ENCODE data around the gene PPP3CA.

Gene PPP3CA

GRCh38 chr4:101289306-101289705, 58.0 kb downstream of the PPP3CA start:
- DNase-seq = no peak

DNA sequence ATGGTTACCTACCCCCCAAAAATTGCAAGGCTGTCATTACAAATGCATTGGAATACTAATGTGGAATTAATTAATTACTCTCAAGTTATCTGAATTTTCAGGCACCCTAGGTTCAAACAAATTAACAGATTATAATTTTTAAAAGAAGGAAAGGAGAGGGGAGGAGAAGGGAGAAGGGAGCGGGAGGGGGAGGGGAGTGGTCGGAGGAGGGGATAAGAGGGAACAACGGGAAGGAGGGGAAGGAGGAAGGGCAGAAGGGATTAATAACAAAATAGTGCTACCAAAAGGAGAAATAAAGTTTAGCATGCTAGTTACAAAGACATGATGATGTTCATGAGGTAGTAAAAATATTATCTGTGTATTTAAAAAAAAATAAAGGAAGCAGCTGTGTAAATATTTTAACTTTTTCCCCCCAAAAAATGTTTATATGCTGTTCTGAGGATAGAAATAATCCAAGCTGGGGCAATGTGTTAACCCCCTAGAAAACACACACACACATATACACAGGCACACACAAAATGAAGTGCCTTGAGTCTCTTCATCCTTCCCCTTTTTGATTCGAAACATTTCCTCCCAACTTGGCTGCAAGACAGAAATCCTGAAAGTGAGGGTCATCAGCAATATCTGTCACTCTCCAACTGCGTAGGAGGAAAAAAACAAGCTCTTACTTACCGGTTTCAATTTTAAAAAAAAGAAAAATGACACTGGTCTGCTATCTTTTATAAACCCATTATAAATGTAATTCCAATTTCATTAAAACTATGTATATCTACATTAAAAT, 58.8 kb downstream of the PPP3CA start:
- no peak for DNase-seq

GRCh38 chr4:101287324-101287723, 60.0 kb downstream of the PPP3CA start:
- DNase-seq = no peak

DNA sequence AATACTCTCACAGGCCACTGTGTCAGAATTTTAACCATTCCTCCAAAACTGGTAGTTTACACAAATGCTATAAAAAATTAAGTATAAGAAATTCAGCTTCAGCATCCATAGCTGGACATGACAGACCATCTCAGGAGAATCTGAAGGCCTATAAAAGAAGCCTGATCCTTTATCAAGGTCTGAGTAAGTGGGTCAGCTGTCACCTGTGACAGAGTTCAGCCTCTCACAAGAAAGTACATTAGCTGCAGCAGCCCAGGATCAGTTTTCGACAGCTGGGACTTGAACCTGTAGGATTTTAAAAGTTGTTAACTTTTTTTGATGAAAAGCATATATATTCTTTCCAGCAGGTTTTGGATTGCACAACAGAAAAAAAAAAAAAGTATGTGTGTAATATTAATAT, 60.7 kb downstream of the PPP3CA start:
- no peak for DNase-seq

GRCh38 chr4:101285985-101286384, 61.3 kb downstream of the PPP3CA start:
- no peak for DNase-seq

DNA sequence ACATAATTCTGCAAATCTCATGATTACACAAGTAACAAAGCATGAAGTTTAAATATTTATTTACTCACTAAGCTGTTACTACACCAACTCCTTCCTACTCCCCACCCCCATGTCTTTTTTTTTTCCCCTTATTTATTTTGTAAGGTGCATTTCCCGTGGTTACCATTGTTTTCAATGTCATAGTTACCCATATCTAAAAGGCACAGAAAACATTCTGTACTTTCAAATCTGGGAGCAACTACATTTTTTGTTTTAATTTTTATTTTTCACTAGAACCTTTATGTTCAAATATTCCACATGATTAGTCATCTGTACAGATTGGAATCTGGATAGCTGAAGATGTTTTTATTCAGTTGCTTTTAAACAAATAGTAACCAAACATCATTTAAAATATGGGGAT, 62.8 kb downstream of the PPP3CA start:
- DNase-seq = no peak

DNA sequence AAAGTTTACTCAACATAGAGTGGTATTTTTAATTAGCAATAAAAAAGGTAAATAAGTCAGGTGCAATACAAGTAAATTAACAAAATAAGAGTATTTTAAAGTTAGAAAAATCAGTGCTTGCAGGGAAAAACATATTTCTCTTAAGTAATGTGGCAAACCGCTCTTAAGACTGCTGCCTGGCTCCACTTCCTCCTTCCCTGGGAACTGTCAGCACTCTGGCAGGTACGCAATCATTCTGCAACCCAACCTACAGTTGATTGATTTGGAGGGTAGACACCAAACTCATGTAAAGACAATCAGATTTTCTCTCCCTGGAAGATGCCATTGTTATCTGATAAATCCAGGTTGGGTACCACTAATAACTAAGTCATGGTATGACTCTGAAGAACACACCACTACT, 63.9 kb downstream of the PPP3CA start:
- DNase-seq = no peak

DNA sequence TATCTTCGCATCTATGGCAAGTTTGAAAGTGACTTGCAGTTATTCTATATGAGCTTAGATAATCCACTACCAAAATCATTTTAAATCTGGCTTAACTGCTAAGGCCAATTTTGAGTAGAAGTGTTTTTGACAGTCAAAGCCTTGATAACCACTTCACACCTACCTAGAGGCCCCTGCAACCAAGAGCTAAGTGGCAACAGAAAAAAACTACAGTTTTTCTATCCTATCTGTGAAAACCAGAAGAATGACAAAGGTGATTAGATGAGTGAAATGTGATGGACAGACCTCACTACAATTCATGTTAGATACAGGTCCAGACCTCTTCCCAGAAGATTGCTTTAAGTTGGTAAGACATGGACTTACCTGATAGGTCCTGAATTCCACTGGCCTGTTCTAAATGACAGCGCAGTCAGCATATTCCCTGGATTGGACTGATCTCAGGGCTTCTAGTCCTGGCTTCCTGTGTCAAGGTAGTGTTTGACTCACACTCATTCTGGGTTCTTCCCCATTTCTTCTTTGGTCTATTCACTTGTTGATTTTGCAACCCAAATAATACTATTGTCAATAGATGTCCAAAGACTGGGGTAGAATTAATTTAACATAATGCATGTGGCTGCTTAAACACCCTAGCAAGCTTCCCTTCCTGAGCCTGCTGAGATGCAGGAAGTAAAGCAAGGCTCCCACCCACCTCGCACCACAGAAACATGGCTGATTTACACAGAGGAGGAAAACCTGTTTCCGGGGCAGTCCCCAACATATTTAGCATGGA, 65.1 kb downstream of the PPP3CA start:
- DNase-seq = no peak

GRCh38 chr4:101280866-101281600, 66.3 kb downstream of the PPP3CA start:
- DNase-seq = no peak

DNA sequence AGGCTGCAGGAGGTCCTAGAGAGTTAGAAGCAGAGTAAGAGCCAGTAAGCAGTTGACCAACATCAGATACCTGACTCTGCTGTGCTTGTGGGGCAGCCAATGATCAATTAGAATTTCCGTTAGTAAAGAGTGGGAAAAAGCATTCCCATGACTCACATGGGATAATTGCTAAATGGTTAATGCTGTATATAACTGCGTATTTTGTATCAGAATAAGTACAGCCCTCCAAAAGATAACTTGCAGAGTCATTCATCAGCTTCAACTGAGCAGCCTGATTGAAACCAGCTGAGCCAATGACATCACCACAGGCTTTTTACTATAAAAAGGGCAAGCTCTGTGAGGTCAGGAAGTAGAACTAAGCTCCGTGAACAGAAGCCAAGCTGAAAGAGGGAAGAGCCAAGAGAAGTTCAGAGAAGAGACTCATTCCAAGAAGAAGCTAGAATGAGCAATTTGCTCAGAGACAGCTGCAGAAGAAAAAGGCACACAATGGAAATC, 67.9 kb downstream of the PPP3CA start:
- DNase-seq = peak in 3 of 58 donors; percentile 1 to 33 (median 30)

GRCh38 chr4:101277671-101278070, 69.7 kb downstream of the PPP3CA start:
- DNase-seq = no peak

- no peak for DNase-seq
Observed at GRCh38 chr4:101276661-101277060, 70.7 kb downstream of the PPP3CA start.

GRCh38 chr4:101274888-101275752, 72.2 kb downstream of the PPP3CA start:
- DNase-seq = no peak

DNA sequence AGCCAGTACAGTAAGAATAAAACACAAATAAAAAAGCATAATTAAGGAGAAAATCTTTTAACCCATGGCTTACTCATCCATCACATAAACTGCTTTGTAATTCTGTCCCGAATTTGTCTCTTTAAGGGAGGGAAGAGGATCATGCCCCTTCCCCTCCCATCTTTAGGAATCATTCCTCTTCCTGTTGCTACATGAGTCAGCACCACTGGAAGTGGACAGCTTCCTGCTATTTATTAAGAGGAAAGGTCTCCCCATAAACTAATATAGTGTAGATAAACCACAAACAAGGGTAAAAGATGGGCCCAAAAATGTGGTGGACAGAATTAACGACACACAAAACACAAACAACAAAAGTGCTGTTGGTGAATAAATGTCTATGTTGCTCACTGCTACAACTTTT, 75.8 kb downstream of the PPP3CA start:
- DNase-seq = no peak

DNA sequence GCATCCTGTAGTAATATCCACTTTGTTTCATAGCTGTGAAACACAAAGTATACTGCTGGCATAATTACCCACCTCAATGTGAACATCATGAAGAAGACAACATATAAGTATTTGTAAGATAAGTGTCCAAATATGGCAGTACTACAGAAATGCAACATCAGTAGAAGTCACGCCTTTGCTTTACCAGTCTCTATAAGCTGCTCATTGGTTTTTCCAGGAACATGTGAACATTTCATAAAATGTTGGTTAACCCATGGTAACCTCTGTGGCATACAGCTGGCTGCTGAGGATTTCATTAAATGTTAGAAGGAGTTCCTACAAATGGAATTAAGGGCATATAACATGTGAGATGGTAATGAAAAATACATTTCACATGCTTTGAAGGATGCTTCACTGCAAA, 77.6 kb downstream of the PPP3CA start:
- DNase-seq = no peak

DNA sequence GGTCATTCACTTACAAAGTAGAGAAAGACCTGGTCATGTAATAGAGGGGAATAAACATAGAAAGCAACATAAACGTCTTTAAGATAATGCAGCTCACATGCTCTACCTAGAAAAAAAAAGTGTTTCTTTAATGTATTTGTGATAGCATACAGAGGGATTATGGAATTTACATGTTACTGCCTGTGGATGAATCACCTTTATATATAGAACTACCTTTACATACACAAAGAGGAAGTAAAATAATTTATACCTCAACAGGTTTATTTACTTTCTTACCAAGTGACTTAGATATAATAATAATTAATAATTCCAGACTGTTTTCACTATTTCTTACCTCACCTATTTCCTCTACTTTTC, 81.5 kb downstream of the PPP3CA start:
- DNase-seq = no peak

- no peak for DNase-seq
Observed at GRCh38 chr4:101264993-101265815, 82.1 kb downstream of the PPP3CA start.

DNA sequence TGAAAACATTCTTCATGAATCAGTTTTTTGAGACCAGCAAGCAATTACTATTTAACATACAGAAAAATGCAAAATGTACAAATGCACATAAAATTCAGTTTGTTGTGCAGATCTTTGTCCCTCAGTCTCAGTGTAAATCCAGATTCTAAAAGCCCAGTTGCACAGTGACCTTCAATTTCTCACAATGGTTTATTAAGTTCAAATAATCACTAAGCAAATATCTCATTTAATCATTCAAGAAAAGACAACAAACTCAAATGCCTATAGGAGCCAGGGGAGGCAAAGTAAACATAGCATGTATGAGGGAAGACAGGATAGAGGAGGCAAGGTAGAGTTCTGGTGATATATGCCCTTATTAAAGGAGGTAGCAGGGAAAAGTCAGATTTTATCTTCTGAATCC, 82.8 kb downstream of the PPP3CA start:
- no peak for DNase-seq

DNA sequence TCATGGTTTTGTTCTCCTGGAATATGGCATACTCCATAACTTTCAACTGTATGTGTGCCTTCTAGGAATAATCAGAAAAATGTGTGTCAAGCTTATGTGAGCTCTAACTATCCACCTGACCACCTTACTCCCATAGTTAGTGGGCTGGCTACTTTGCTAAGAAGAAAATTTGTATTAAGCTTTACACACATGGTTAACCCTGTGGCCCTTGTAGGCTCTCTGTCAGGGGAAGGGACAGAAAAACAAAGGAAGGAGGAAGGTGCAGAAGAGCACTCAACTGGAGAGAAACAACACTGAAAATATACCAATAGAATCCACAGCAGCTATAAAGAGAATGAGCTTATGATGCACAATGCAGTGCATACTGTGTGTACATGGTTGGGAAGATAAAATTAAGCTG, 84.6 kb downstream of the PPP3CA start:
- no peak for DNase-seq

DNA sequence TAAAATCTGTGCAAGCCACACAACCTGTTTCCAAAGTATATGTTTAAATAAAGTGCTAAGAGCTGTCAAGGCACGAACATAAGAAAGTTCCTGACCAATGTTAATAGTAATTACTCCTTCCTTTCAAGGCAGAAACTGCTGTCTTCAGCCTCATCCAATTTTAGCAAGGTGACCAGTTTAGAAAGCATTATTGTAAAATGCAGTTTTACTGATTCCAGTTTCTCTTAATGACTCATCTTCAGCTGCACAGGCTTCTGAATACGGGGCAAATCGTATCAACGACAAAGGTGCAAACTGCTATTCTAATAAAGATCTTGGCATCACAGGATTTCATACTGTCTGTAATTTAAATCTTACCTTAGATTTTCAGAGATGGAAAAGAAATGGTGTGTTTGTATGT, 87.5 kb downstream of the PPP3CA start:
- DNase-seq = no peak
